ENCODE results near the gene AKAP1. TPM values are rescaled to one million over a fixed set of nuclear protein-coding genes. Genes with fewer than 3 reads are reported as not detected.

The AKAP1 gene
- total and polyA plus RNA-seq, 2 of the 8 experiments (the other 6 are each of a cell fraction or from before 2014, with no cell fraction given), result 120 to 156 TPM

DNA sequence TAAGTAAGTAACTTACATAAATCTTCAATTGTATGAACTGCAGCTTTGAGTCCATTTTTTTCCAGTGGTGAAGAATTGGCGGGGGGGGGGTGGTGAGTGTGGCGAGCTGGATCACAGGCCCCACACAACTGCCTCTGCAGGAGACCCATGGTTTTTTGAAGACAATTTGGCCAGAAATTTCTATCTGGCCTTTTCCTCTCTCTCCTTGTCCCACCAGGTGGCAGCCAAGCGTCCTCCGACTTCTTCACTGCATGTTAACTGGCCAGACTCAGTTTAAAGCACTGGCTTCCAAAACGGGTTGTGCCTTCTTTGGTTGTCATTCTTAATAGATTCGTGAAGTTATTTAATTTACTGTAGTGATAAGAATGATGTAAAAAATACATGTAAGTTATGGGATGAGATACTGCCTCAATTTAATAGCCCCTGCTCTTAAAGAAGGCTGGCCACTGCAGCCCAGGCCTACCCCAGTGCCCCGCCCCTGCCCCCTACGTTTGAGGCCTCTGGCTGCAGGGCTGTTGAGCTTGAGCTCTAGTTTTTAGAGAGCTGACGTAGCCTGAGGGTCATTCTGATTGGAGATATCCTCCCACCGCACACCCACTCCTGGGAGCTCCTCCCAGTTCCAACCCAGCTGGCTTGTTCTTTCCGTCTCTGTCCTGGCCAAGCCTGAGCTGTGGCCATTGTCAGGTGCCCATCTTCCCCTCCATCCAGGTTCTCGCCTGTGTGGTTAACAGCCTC is 36.4 kb downstream of the AKAP1 start:
- no peak overlapping the region for H3K18ac ChIP-seq (ENCODE audit: extremely low read depth, low read length)
- H4K5ac ChIP-seq (ENCODE audit: insufficient read length, low read depth, low read length), result no peak overlapping the region
- no peak overlapping the region for H3K4me3 ChIP-seq (ENCODE audit: extremely low read depth in 1 of 4, insufficient read depth in 2 of 4, low read depth in 3 of 4, low read length in 4 of 4)
- H3K23me2 ChIP-seq (ENCODE audit: low read depth, low read length), result no peaks in the 10 kb centered on the region
- no peak overlapping the region for H2BK5ac ChIP-seq (ENCODE audit: low read depth, low read length)
- peaks cover 0 to 2% of the 10 kb centered on the region in 2 experiments for H4K20me1 ChIP-seq (replicated peaks in 1 of 2; ENCODE audit: control insufficient read depth in 1 of 2, insufficient read depth in 2 of 2, low read length in 2 of 2)
- no peaks in the 10 kb centered on the region for H3K4me1 ChIP-seq (replicated peaks in 1 of 4; ENCODE audit: control insufficient read depth in 3 of 4, insufficient read depth in 4 of 4, low read length in 3 of 4)
- no peak overlapping the region for H3K9ac ChIP-seq (replicated peaks in 1 of 4; ENCODE audit: extremely low read depth in 1 of 4, low read depth in 3 of 4, low read length in 3 of 4)
- no peak for DNase-seq (ENCODE audit: low read depth in 1 of 2, low spot score in 2 of 2)
- no peaks in the 10 kb centered on the region; the same call in 1 of the 2 replicates for H3K79me1 ChIP-seq (ENCODE audit: low read depth, low read length)
- no peak overlapping the region for H2AFZ ChIP-seq (ENCODE audit: low read length)
- TF ChIP-seq RAD21 (IDR thresholded peaks at IDR 0.05 in 1 of 2, conservative IDR thresholded peaks at IDR 0.05 in 1 of 2; ENCODE audit: low read depth in 2 of 2, low read length in 2 of 2), result peak; percentile 53 to 66
- no peak for TF ChIP-seq SRF (IDR thresholded peaks at IDR 0.05; ENCODE audit: low read depth, low read length)
- no peak for TF ChIP-seq POU5F1 (IDR thresholded peaks at IDR 0.05; ENCODE audit: low read depth, low read length)
- TF ChIP-seq, protein P1, sequence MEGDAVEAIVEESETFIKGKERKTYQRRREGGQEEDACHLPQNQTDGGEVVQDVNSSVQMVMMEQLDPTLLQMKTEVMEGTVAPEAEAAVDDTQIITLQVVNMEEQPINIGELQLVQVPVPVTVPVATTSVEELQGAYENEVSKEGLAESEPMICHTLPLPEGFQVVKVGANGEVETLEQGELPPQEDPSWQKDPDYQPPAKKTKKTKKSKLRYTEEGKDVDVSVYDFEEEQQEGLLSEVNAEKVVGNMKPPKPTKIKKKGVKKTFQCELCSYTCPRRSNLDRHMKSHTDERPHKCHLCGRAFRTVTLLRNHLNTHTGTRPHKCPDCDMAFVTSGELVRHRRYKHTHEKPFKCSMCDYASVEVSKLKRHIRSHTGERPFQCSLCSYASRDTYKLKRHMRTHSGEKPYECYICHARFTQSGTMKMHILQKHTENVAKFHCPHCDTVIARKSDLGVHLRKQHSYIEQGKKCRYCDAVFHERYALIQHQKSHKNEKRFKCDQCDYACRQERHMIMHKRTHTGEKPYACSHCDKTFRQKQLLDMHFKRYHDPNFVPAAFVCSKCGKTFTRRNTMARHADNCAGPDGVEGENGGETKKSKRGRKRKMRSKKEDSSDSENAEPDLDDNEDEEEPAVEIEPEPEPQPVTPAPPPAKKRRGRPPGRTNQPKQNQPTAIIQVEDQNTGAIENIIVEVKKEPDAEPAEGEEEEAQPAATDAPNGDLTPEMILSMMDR (IDR thresholded peaks at IDR 0.05; ENCODE audit: control extremely low read depth in 1 of 3, insufficient read depth in 1 of 3, low read depth in 1 of 3, low read length in 3 of 3), result peak; percentile 55 to 62 (median 59)
- no peak for TF ChIP-seq TBP (IDR thresholded peaks at IDR 0.05; ENCODE audit: low read depth, low read length)
- POLR2A ChIA-PET (ENCODE audit: partially characterized antibody), result interaction anchor here (0.6 to 1.2 kb wide), 2 partner anchors 9 to 112 kb away, joined by 4 read pairs; no protein-coding TSS in a partner anchor
- H3K36me3 ChIP-seq (ENCODE audit: control insufficient read depth in 2 of 4, insufficient read depth in 4 of 4, low read length in 3 of 4), result peaks cover 36 to 75% (median 59%) of the 10 kb centered on the region in 4 experiments
- peak; percentile 36 for FAIRE-seq
- no peak overlapping the region for H3K4ac ChIP-seq (replicated peaks; ENCODE audit: insufficient read length, low read depth, low read length)
- H3K79me2 ChIP-seq (ENCODE audit: control insufficient read depth in 1 of 2, insufficient read depth in 2 of 2, low read length in 2 of 2), result no peaks in the 10 kb centered on the region
- H3K27me3 ChIP-seq (replicated peaks in 1 of 4; ENCODE audit: control insufficient read depth in 3 of 4, extremely low read depth in 1 of 4, insufficient read depth in 3 of 4, low read length in 3 of 4), result no peaks in the 10 kb centered on the region
- no peak overlapping the region for H2BK120ac ChIP-seq (replicated peaks; ENCODE audit: low read depth, low read length)
- H2AK5ac ChIP-seq (ENCODE audit: low read depth, low read length), result no peak overlapping the region
- H4K91ac ChIP-seq (replicated peaks; ENCODE audit: insufficient read length, low read length), result no peak overlapping the region
- H3K9me3 ChIP-seq (ENCODE audit: insufficient read depth in 2 of 2, low read depth in 1 of 2, low read length in 1 of 2), result no peaks in the 10 kb centered on the region
- H3K56ac ChIP-seq (replicated peaks; ENCODE audit: insufficient read length, low read depth, low read length), result no peak overlapping the region
- H3K27ac ChIP-seq (ENCODE audit: low read depth, low read length), result no peak overlapping the region
- no peak overlapping the region for H3K23ac ChIP-seq (ENCODE audit: insufficient read length)
- H3K14ac ChIP-seq (ENCODE audit: insufficient read length), result no peak overlapping the region
- WGBS, 2 experiments (ENCODE audit: extremely low coverage in 1 of 2, insufficient coverage in 1 of 2, insufficient read length in 1 of 2, insufficient replicate concordance in 2 of 2, low coverage in 1 of 2, low lambda C conversion rate in 2 of 2, missing lambda C conversion rate in 1 of 2), result 72% methylated on average over 12 of the region's 12 CpGs; no CpG with 5 or more reads in 1 of the 2 experiments
- CTCF ChIA-PET (ENCODE audit: partially characterized antibody), result interaction anchor here (0.6 to 4.0 kb wide), 24 partner anchors 8 to 1474 kb away, joined by 3 to 34 read pairs (median 3); partner anchors contain the start of gene COIL
- H2BK15ac ChIP-seq (ENCODE audit: low read length), result no peak overlapping the region
- no peak overlapping the region for H4K8ac ChIP-seq (ENCODE audit: extremely low read depth, insufficient read depth, low read length)
- no peak overlapping the region for H2BK20ac ChIP-seq (ENCODE audit: low read length)
- H2BK12ac ChIP-seq (ENCODE audit: low read depth, low read length), result no peak overlapping the region
- H3K4me2 ChIP-seq (ENCODE audit: insufficient read depth in 1 of 2, low read depth in 2 of 2, low read length in 2 of 2), result no peak overlapping the region

All from H1 (cell line).